Naive thymus-derived CD4-positive, alpha-beta T cell (primary cell): ENCODE data around the gene KCNAB1. TPM values are rescaled to one million over a fixed set of nuclear protein-coding genes. Genes with fewer than 3 reads are reported as not detected.
"Not testable (repeated sequence)": the region's sequence is repeated elsewhere in the genome, so short reads cannot be mapped to it uniquely, and the experiment has no call there.

ENCODE experiments used
- ATAC-seq: fragments of 150-1000 bp; cut with Tn5 transposase; 2 replicates; pipeline ENCODE4 v1.10.0; 2021; ENCODE audit warnings: mild to moderate bottlenecking, moderate library complexity
- CTCF ChIA-PET: fragments of 350-600 bp; sonication (Branson Sonifier 250); formaldehyde crosslinking; loops from one replicate; lab custom pipeline; 2021; ENCODE audit warnings: antibody characterized with exemption; lab: Charles Lee
- POLR2A ChIA-PET: fragments of 350-600 bp; sonication (Branson Sonifier 250); formaldehyde crosslinking; loops from one replicate; lab custom pipeline; 2021; ENCODE audit warnings: antibody characterized with exemption, inconsistent platforms; lab: Charles Lee
- DNase-seq, 9 donors: peaks; one replicate each; pipeline versions ENCODE4 v3.0.0 to v3.0.0-alpha.2; 2020 to 2022; ENCODE audit warnings: mixed read lengths in 1 of 9
- H3K27ac ChIP-seq: one replicate; pipeline ENCODE4 v1.7.0; 2013; ENCODE audit warnings: mild to moderate bottlenecking, low read depth, low read length, moderate library complexity
- H3K27me3 ChIP-seq, 2 donors: one replicate each; pipeline ENCODE4 v1.7.0; 2013; ENCODE audit warnings: low read length in 2 of 2, mild to moderate bottlenecking in 2 of 2, moderate library complexity in 2 of 2; ENCODE audit not compliant: control insufficient read depth in 2 of 2, insufficient read depth in 2 of 2
- H3K36me3 ChIP-seq, 3 experiments: 1 replicate in 2 of 3; 2 replicates in 1 of 3; pipeline ENCODE4 v1.7.0; 2013; ENCODE audit warnings: low read length in 3 of 3, mild to moderate bottlenecking in 3 of 3, moderate library complexity in 1 of 3; ENCODE audit not compliant: insufficient read depth in 3 of 3, control insufficient read depth in 2 of 3
- H3K4me1 ChIP-seq, 2 donors: one replicate each; pipeline ENCODE4 v1.7.0; 2013; ENCODE audit warnings: low read length in 2 of 2, mild to moderate bottlenecking in 2 of 2, moderate library complexity in 1 of 2; ENCODE audit not compliant: control insufficient read depth in 2 of 2, insufficient read depth in 2 of 2
- H3K4me3 ChIP-seq: 2 replicates; pipeline ENCODE4 v1.7.0; 2013; ENCODE audit warnings: mild to moderate bottlenecking, low read length
- H3K9me3 ChIP-seq, 3 experiments: 1 replicate in 2 of 3; 2 replicates in 1 of 3; pipeline ENCODE4 v1.7.0; 2013; ENCODE audit warnings: low read length in 3 of 3; ENCODE audit not compliant: control insufficient read depth in 2 of 3
- H3K27ac Mint-ChIP-seq, 9 donors: one replicate each; pipeline ENCODE4 v1.8.0; 2020 to 2022; ENCODE audit warnings: mixed read lengths in 9 of 9, mild to moderate bottlenecking in 8 of 9, moderate library complexity in 5 of 9, inconsistent platforms in 2 of 9
- H3K27me3 Mint-ChIP-seq, 5 donors: one replicate each; pipeline ENCODE4 v1.8.0; 2021 to 2022; ENCODE audit warnings: mixed read lengths in 5 of 5, mild to moderate bottlenecking in 1 of 5
- H3K36me3 Mint-ChIP-seq, 5 donors: one replicate each; pipeline ENCODE4 v1.8.0; 2020 to 2022; ENCODE audit warnings: mixed read lengths in 5 of 5, mild to moderate bottlenecking in 3 of 5, inconsistent platforms in 1 of 5
- H3K4me1 Mint-ChIP-seq, 7 donors: one replicate each; pipeline ENCODE4 v1.8.0; 2020 to 2022; ENCODE audit warnings: mixed read lengths in 7 of 7, mild to moderate bottlenecking in 3 of 7, inconsistent platforms in 1 of 7
- H3K4me3 Mint-ChIP-seq, 10 donors: one replicate each; pipeline ENCODE4 v1.8.0; 2020 to 2022; ENCODE audit warnings: mild to moderate bottlenecking in 10 of 10, mixed read lengths in 10 of 10, moderate library complexity in 6 of 10, inconsistent platforms in 2 of 10
- H3K9me3 Mint-ChIP-seq, 11 donors: one replicate each; pipeline ENCODE4 v1.8.0; 2020 to 2022; ENCODE audit warnings: mixed read lengths in 11 of 11, mild to moderate bottlenecking in 4 of 11, inconsistent platforms in 1 of 11, moderate library complexity in 1 of 11
- intact Hi-C, 2 donors: fragments of 100-400 bp; cut with micrococcal nuclease; formaldehyde crosslinking; loops; one replicate each; pipeline ENCODE4 v1.15.1; 2023
- polyA plus RNA-seq, 2 donors: library from polyadenylated mRNA; unstranded; fragments of 300-500 nt; fragmentation: Illumina TruSeq; gene quantifications; one replicate each; pipeline ENCODE4 v1.2.3, GENCODE V29; 2021
- total RNA-seq, 6 experiments: library from RNA in 5 of 6; stranded (reverse) in 5 of 6; gene quantifications; 1 replicate in 5 of 6; 2 replicates in 1 of 6; pipeline ENCODE4 v1.2.3 and lab custom pipeline; 2021 to 2026

KCNAB1 gene
- total and polyA plus RNA-seq, 7 experiments from 2014 or later = 0.09 to 0.17 TPM; not detected in 5

DNA sequence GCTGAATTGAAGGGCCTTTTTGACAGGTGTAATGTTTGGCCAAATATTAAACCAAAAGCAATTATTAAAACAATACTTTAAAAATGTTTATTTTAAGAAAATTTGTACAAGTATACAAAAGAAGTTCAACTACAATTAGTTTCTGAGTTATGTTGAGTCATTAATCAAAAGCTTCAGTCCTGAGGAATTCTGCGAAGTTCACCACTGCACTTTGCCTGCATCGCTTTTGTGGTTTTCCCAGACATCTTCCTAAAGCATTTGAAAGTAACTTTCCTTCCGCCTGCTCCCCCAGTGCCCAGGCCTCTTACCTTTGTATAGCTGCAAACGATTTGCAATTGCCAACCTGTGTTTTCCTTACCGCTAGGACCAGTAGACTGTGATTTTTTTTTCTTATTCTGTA, 69.5 kb downstream of the KCNAB1 start:
- CTCF ChIA-PET = no interaction called here
- Histone ChIP-seq H3K36me3 (no peaks in the 10 kb centered on the region), H3K9me3 (no peaks in the 10 kb centered on the region), H3K27me3 (no peaks in the 10 kb centered on the region), H3K4me3 (no peak overlapping the region), H3K27ac (no peak overlapping the region), H3K4me1 (no peaks in the 10 kb centered on the region)
- intact Hi-C loops = no loop called here
- ATAC-seq (no peak), DNase-seq (no peak)
- POLR2A ChIA-PET = no interaction called here
- no peaks in the 10 kb centered on the region for H3K36me3 Mint-ChIP-seq
- H3K27ac Mint-ChIP-seq = no peak overlapping the region
- H3K9me3 Mint-ChIP-seq = peaks cover 0 to 2% (median 0%) of the 10 kb centered on the region in 11 donors
- peaks cover 0 to 13% (median 0%) of the 10 kb centered on the region in 5 donors for H3K27me3 Mint-ChIP-seq
- no peak overlapping the region for H3K4me3 Mint-ChIP-seq
- H3K4me1 Mint-ChIP-seq = no peaks in the 10 kb centered on the region

DNA sequence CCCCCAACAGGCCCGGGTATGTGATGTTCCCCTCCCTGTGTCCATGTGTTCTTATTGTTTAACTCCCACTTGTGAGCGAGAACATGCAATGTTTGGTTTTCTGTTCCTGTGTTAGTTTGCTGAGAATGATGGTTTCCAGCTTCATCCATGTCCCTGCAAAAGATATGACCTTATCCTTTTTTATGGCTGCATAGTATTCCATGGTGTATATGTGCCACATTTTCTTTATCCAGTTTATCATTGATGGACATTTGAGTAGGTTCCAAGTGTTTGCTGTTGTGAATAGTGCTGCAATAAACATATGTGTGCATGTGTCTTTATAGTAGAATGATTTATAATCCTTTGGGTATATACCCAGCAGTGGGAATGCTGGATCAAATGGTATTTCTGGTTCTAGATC, 74.6 kb downstream of the KCNAB1 start:
- H3K36me3 ChIP-seq, H3K4me3 Mint-ChIP-seq, H3K27ac Mint-ChIP-seq, intact Hi-C loops, H3K4me3 ChIP-seq, H3K4me1 ChIP-seq, H3K27ac ChIP-seq, DNase-seq, H3K4me1 Mint-ChIP-seq, ATAC-seq, POLR2A ChIA-PET, H3K27me3 ChIP-seq, H3K9me3 ChIP-seq, H3K36me3 Mint-ChIP-seq, H3K9me3 Mint-ChIP-seq: not testable (repeated sequence)
- peaks cover 4 to 25% (median 19%) of the 10 kb centered on the region in 5 donors for H3K27me3 Mint-ChIP-seq
- CTCF ChIA-PET = interaction anchor here (0.5 to 0.6 kb wide), 2 partner anchors 390 to 411 kb away, joined by 3 read pairs; no protein-coding TSS in a partner anchor

DNA sequence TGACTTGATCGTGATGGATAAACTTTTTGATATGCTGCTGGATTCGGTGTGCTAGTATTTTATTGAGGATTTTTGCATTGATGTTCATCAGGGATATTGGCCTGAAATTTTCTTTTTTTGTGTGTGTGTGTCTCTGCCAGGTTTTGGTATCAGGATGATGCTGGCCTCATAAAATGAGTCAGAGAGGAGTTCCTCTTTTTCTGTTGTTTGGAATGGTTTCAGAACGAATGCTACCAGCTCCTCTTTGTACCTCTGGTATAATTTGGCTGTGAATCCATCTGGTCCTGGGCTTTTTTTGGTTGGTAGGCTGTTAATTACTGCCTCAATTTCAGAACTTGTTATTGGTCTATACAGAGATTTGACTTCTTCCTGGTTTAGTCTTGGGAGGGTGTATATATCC, 76.8 kb downstream of the KCNAB1 start:
- H3K9me3 ChIP-seq, POLR2A ChIA-PET, DNase-seq, H3K27me3 ChIP-seq, H3K36me3 Mint-ChIP-seq, H3K9me3 Mint-ChIP-seq, H3K27ac ChIP-seq, ATAC-seq, intact Hi-C loops, H3K4me3 ChIP-seq, H3K4me1 Mint-ChIP-seq, H3K4me3 Mint-ChIP-seq, H3K4me1 ChIP-seq, H3K36me3 ChIP-seq, CTCF ChIA-PET: not testable (repeated sequence)
- Mint-ChIP-seq H3K27me3 (peaks cover 19 to 32% (median 25%) of the 10 kb centered on the region in 5 donors), H3K27ac (peak overlapping the region in 1 of 9 donors; percentile 15)

DNA sequence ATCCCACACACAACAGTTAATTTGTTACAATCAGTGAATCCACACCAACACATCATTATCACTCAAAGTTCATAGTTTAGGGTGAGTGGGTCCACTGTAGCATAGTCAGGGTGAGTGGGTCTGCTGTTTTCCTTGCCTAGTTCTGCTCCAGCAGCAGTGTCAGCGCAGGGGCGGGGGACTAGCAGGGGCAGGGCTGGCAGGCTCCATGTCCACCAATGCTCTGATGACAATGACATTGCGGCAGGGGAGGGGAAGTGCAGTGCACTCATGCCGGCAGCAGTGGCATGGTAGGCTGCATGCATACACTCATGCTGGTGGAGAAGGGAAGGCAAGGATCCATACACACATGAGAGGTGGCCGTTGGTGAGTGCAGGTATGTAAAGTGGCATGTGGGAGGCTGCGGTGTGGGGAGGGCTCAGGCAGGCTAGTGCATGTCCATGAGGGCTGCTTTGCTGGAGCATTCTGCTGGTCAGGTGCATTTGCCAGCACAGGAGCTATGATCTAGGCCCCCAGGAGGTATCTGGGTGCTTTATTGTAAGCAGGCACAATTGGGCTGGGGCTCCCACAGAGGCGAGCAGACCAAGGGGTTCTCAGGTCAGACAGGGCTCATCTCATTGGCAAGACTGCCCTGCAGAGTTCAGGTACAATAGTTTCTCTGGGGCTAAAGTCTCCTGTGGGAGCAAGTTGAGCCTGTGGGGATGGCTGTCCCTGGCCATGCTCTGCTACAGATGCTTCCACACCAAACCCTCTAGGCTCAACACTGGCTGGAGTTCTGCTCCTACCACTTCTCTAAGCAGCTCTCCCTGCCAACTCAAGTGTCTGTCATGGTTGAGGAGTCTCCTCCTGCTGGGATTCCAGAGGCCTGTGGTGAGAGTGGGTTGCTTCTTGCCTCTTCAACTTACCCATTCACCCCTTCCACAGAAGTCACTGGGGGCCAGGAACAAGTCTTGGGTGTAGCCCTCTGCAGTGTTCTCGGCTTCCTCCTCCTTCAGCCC, 81.3 kb downstream of the KCNAB1 start:
- Histone ChIP-seq H3K27ac (no peak overlapping the region), H3K9me3 (no peaks in the 10 kb centered on the region), H3K36me3 (no peaks in the 10 kb centered on the region), H3K27me3 (no peaks in the 10 kb centered on the region), H3K4me3 (no peak overlapping the region), H3K4me1 (no peaks in the 10 kb centered on the region)
- peaks cover 0 to 5% (median 0%) of the 10 kb centered on the region in 11 donors for H3K9me3 Mint-ChIP-seq
- intact Hi-C loops = no loop called here
- DNase-seq (no peak), ATAC-seq (peak; percentile 20)
- H3K4me3 Mint-ChIP-seq = no peak overlapping the region
- H3K4me1 Mint-ChIP-seq = peaks cover 0 to 3% (median 0%) of the 10 kb centered on the region in 7 donors
- no peak overlapping the region for H3K27ac Mint-ChIP-seq
- no peaks in the 10 kb centered on the region for H3K36me3 Mint-ChIP-seq
- POLR2A ChIA-PET = no interaction called here
- CTCF ChIA-PET = no interaction called here
- peaks cover 25 to 30% (median 25%) of the 10 kb centered on the region in 5 donors for H3K27me3 Mint-ChIP-seq

DNA sequence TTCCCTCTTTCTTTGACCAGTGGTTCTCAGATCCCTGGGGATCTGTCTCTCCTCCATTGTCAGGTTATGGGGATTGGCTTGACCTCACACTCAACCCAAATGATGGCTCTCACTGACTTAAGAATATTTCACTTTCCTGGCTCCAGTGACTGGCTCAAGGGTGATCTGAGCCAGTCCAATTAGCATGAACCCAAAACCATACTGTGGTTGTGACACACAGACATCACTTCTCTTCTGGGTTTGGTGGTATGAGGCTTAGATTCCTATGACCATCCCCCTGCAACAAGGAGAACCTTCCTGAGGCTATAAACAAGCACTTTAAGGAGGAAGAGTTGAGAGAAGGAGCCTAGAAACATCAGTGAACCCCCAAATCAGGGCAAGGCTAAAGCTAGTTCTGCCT, 85.8 kb downstream of the KCNAB1 start:
- H3K27ac ChIP-seq = no peak overlapping the region
- ChIA-PET POLR2A (no interaction called here), CTCF (no interaction called here)
- H3K4me3 ChIP-seq = no peak overlapping the region
- Mint-ChIP-seq H3K36me3 (no peaks in the 10 kb centered on the region), H3K9me3 (peaks cover 0 to 3% (median 0%) of the 10 kb centered on the region in 11 donors), H3K4me3 (no peak overlapping the region), H3K27ac (peak overlapping the region in 1 of 9 donors; percentile 41), H3K4me1 (peaks cover 0 to 3% (median 0%) of the 10 kb centered on the region in 7 donors), H3K27me3 (peaks cover 16 to 36% (median 24%) of the 10 kb centered on the region in 5 donors)
- DNase-seq (no peak), ATAC-seq (no peak)
- no peaks in the 10 kb centered on the region for H3K36me3 ChIP-seq
- no peaks in the 10 kb centered on the region for H3K9me3 ChIP-seq
- H3K4me1 ChIP-seq = no peaks in the 10 kb centered on the region
- no peaks in the 10 kb centered on the region for H3K27me3 ChIP-seq
- intact Hi-C loops = no loop called here

DNA sequence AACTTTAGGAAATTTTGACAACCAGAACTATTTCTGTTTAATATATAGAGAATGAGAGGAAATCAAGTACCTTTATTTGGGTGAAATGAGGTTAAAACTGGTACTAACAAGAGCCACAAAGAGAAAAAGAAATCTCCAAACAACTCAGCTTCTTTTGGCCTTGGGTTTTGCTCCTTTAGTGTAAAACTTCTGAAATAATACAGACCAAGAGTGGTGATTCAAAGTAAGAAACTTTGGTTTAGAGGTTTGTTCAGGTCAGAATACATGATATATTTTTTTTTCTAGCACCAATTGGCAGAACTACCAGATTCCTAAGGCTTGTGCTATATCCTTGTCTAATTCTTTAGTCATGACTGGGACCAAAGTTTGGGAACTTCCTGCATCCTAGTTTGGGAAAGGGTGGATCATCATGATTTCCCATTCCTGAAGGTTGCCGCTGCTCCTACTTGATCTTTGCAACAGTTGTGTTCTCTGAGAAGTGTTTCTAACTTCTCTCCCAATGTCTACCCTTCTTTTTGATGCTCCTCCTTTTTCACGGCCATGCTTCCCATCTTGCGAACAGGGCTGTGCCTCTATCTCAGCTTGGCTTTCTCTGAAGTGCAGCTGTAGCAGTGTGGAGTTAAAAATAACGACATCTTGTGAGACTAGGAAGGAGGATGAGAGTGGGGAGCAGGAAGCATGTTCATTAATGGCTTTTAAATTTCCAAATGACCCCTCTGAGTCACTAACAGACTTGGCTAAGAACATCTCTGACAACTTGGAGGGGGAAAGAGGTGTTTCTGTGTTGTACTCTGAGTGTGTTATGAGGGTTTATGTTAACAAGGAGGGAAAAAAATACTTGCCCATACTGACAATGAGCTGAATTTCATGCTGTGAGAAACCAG, 87.7 kb downstream of the KCNAB1 start:
- Histone ChIP-seq H3K36me3 (no peaks in the 10 kb centered on the region), H3K4me3 (no peak overlapping the region), H3K27ac (no peak overlapping the region), H3K9me3 (no peaks in the 10 kb centered on the region), H3K27me3 (no peaks in the 10 kb centered on the region), H3K4me1 (no peaks in the 10 kb centered on the region)
- Mint-ChIP-seq H3K27ac (no peak overlapping the region), H3K36me3 (no peaks in the 10 kb centered on the region), H3K4me1 (peaks cover 0 to 3% (median 0%) of the 10 kb centered on the region in 7 donors), H3K27me3 (peaks cover 27 to 42% (median 29%) of the 10 kb centered on the region in 5 donors), H3K4me3 (no peak overlapping the region), H3K9me3 (no peaks in the 10 kb centered on the region)
- ChIA-PET POLR2A (no interaction called here), CTCF (no interaction called here)
- intact Hi-C loops = no loop called here
- ATAC-seq (no peak), DNase-seq (no peak)
